Retinal pigment epithelial cell (primary cell): Measurements from ENCODE around the gene SRC.

Source experiments
- DNase-seq: peaks from one replicate; pipeline ENCODE4 v3.0.0-alpha.2; 2010; ENCODE audit warnings: low read depth
- H3K4me3 ChIP-seq: 2 replicates; pipeline ENCODE4 v1.5.1; 2011; ENCODE audit warnings: mild to moderate bottlenecking, low read length, control low read depth, moderate library complexity
- TF ChIP-seq, protein P1 (sequence below): conservative IDR thresholded peaks from 2 replicates; pipeline ENCODE4 v1.5.1; 2011; ENCODE audit warnings: low read depth, low read length, control low read depth, inconsistent platforms

Gene SRC

DNA sequence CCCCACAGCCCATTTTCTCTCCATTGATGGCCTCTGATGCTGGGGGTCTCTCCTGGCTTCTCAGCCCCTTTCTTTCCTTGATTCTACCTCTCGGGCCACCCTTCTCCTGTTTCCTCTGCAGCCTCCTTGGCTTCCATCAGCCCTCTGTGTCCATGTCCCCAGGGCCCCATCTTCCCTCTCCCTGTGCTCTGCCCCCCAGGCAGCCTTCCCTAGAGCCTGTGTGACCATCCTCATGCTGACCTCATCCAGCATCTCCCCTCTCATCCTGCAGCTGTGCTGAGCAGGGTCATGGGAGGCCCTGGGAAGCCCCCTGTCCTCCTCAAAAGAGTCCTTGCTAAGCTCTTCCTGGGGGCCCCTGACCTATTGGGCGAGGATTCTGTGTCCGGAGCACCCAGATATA lies 101.7 kb downstream of the SRC start:
- TF ChIP-seq, protein P1, sequence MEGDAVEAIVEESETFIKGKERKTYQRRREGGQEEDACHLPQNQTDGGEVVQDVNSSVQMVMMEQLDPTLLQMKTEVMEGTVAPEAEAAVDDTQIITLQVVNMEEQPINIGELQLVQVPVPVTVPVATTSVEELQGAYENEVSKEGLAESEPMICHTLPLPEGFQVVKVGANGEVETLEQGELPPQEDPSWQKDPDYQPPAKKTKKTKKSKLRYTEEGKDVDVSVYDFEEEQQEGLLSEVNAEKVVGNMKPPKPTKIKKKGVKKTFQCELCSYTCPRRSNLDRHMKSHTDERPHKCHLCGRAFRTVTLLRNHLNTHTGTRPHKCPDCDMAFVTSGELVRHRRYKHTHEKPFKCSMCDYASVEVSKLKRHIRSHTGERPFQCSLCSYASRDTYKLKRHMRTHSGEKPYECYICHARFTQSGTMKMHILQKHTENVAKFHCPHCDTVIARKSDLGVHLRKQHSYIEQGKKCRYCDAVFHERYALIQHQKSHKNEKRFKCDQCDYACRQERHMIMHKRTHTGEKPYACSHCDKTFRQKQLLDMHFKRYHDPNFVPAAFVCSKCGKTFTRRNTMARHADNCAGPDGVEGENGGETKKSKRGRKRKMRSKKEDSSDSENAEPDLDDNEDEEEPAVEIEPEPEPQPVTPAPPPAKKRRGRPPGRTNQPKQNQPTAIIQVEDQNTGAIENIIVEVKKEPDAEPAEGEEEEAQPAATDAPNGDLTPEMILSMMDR = no peak
- DNase-seq = no peak

DNA sequence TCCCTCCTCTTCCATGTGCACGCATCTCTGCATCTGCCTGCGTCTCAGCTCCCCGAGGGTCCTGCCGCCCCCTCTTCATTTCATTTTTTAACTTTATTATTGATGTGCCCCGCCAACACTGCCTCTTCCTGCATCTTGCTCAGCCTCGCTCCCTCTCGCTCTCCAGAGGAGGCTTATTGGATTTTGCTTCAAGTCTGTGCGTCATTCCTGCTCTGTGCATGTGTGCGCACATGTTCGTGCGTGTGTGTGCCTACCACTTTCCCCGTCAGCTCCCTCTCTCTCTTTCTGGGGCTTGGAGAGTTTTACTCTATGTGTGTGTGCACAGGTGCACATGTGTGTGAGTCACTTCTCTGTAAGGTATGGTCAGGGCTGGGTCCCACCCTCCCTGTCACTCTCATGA lies 103.3 kb downstream of the SRC start:
- no peak overlapping the region for H3K4me3 ChIP-seq
- DNase-seq = no peak
- TF ChIP-seq, protein P1 = no peak

More for the DNA sequence above, 101.7 kb downstream of the SRC start:
- H3K4me3 ChIP-seq = no peak overlapping the region

DNA sequence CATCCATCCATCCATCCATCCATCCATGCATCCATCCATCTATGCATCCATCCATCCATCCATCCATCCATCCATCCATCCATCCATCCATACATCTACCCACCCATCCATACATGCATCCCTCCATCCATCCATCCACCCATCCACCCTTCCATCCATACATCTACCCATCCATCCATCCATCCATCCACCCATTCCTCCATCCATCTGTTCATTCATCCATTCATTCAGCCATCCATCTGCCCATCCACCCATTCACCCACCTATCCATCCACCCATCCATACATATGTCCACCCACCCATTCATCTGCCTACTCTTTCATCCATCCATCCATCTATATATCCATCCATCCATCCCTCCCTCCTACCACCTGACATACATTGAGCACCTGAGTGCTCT lies 104.4 kb downstream of the SRC start:
- no peak overlapping the region for H3K4me3 ChIP-seq
- no peak for DNase-seq
- TF ChIP-seq, protein P1 = no peak

DNA sequence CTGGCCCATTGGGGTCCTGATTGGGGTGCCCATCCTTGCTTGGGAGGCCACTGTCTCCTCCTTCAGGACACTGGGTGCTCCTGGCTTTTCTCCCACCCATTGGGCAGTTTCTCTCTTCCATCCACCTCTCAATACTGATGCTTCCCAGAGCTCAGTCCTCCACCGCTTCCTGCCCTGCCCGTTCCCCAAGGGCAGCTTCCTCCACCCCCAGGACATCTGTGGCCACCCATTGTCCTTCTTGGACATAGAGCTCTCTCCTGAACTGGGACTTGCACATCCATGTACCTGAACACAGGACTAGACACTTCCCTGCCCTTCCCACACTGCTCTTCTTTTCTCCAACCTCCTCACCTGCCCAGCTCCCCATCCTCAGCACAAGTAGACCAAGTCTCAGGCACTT lies 105.7 kb downstream of the SRC start:
- no peak overlapping the region for H3K4me3 ChIP-seq
- no peak for DNase-seq
- TF ChIP-seq, protein P1 = no peak

DNA sequence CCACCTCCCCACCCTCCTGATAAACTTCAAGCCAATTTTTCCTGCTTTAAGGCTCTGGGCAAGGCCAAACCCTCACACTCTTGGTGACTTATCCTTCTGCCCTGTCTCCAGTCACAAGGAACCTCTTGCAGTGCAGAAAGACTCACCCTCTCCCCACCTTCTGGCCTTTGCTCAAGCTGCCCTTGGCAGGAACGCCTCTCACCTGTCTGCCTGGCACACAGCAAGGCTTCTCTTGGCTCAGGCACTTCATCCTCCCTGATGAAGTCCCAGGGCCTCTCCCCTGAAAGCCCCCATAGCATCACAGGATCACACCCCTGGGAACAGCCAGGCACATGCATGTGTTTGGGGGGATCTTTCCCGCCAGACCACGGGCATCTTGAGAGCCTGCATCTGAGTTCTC lies 106.3 kb downstream of the SRC start:
- no peak overlapping the region for H3K4me3 ChIP-seq
- TF ChIP-seq, protein P1 = no peak
- DNase-seq = no peak

DNA sequence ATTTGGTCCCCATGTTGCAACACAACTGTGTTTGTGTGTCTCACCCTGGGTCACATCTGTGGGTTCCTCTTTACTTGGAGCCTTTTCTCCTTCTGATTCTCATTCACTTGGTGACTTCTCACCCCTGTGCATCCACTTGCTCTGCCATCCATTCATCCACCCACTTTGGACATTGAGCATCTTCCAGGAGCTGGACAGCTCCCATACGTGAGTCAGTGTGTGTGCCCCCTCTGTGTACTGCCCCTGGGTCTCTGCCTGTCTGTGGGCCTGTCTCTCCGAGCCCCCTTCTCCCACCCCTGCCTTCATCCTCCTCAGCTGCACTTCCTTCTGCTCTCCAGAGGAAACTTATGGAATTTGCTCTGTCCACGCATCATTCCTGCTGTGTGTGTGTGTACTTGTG lies 107.3 kb downstream of the SRC start:
- H3K4me3 ChIP-seq = no peak overlapping the region
- TF ChIP-seq, protein P1 = no peak
- DNase-seq = no peak

DNA sequence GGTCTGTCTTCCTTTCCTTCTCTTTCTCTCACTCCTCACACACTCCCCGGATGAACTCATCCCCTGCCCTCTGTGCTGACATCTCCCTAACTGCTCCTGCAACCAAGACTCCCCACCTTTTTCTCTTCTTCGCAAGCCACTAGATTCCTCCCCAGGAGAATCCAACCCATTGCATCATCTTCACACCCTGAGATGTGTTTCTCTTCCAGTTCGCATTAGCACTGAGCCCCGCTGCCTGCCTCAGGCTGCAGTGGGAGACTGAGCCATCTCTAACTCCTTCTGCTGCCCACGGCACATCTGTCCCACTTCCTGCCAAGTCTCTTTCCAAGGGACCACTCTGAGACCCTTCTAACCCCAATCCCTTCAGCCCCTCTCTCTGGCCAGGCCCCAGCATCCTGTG lies 107.9 kb downstream of the SRC start:
- no peak overlapping the region for H3K4me3 ChIP-seq
- DNase-seq = no peak
- TF ChIP-seq, protein P1 = no peak
